ENCODE data around the gene APOBR.
"Not testable (repeated sequence)": the region's sequence is repeated elsewhere in the genome, so short reads cannot be mapped to it uniquely, and the experiment has no call there.

APOBR gene

GRCh38 chr16:28492511-28492910 lies 1.9 kb upstream of the APOBR start:
- peaks cover 52% of the 10 kb centered on the region for H3K4me1 Mint-ChIP-seq (ENCODE audit: low read depth)

GRCh38 chr16:28495098-28495793 lies 803 bp downstream of the APOBR start:
- peaks cover 49% of the 10 kb centered on the region for H3K4me1 Mint-ChIP-seq (ENCODE audit: low read depth)
- DNase-seq (ENCODE audit: low spot score): no peak

More at GRCh38 chr16:28492511-28492910, 1.9 kb upstream of the APOBR start:
- Mint-ChIP-seq H3K9me3 (no peaks in the 10 kb centered on the region), H3K36me3 (ENCODE audit: low read depth) (peaks cover 43% of the 10 kb centered on the region), H3K27ac (peak overlapping the region; percentile 100), H3K27me3 (ENCODE audit: low read depth) (no peaks in the 10 kb centered on the region), H3K4me3 (peak overlapping the region; percentile 98)
- no peak for DNase-seq (ENCODE audit: low spot score)

GRCh38 chr16:28495795-28496749 lies 1.6 kb downstream of the APOBR start:
- H3K9me3 Mint-ChIP-seq: no peaks in the 10 kb centered on the region
- peaks cover 35% of the 10 kb centered on the region for H3K36me3 Mint-ChIP-seq (ENCODE audit: low read depth)
- peaks cover 52% of the 10 kb centered on the region for H3K4me1 Mint-ChIP-seq (ENCODE audit: low read depth)
- DNase-seq (ENCODE audit: low spot score): no peak
- peak overlapping the region; percentile 97 for H3K27ac Mint-ChIP-seq
- no peaks in the 10 kb centered on the region for H3K27me3 Mint-ChIP-seq (ENCODE audit: low read depth)
- H3K4me3 Mint-ChIP-seq: peak overlapping the region; percentile 98

More at GRCh38 chr16:28495098-28495793, 803 bp downstream of the APOBR start:
- peak overlapping the region; percentile 97 for H3K27ac Mint-ChIP-seq
- H3K4me3 Mint-ChIP-seq: peak overlapping the region; percentile 98
- H3K27me3 Mint-ChIP-seq (ENCODE audit: low read depth): no peaks in the 10 kb centered on the region
- H3K36me3 Mint-ChIP-seq (ENCODE audit: low read depth): peaks cover 35% of the 10 kb centered on the region
- H3K9me3 Mint-ChIP-seq: no peaks in the 10 kb centered on the region

DNA sequence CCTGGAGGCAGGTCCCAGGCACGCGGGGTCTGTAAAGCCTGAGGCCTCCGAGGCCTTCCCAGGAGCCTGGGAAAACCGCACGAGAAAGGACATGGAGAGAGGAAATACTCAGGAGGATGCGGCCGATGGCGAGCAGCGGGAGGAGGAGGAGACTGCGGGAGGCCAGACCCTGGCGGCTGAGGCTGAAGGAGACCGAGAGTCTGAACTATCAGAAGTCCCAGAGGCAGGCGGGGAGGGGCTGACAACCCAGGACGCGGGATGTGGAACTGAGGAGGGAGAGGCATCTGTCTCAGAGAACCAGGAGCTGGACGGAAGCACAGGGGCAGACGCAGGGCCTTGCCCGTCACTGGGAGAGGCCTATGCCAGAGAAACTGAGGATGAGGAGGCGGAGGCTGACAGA lies 2.4 kb downstream of the APOBR start:
- peaks cover 28% of the 10 kb centered on the region for H3K36me3 Mint-ChIP-seq (ENCODE audit: low read depth)
- no peak for DNase-seq (ENCODE audit: low spot score)
- H3K4me1 Mint-ChIP-seq (ENCODE audit: low read depth): peaks cover 48% of the 10 kb centered on the region
- no peaks in the 10 kb centered on the region for H3K9me3 Mint-ChIP-seq
- peak overlapping the region; percentile 97 for H3K27ac Mint-ChIP-seq
- no peaks in the 10 kb centered on the region for H3K27me3 Mint-ChIP-seq (ENCODE audit: low read depth)
- peak overlapping the region; percentile 98 for H3K4me3 Mint-ChIP-seq

GRCh38 chr16:28497386-28497785 lies 2.9 kb downstream of the APOBR start:
- Mint-ChIP-seq H3K27ac (peak overlapping the region; percentile 97), H3K4me3 (no peak overlapping the region), H3K27me3 (ENCODE audit: low read depth) (no peaks in the 10 kb centered on the region), H3K9me3 (no peaks in the 10 kb centered on the region), H3K4me1 (ENCODE audit: low read depth) (peaks cover 46% of the 10 kb centered on the region), H3K36me3 (ENCODE audit: low read depth) (peaks cover 27% of the 10 kb centered on the region)
- no peak for DNase-seq (ENCODE audit: low spot score)

GRCh38 chr16:28497861-28498599 lies 3.6 kb downstream of the APOBR start:
- no peak for DNase-seq (ENCODE audit: low spot score)

GRCh38 chr16:28498666-28499381 lies 4.4 kb downstream of the APOBR start:
- peaks cover under 1% of the 10 kb centered on the region for H3K27me3 Mint-ChIP-seq (ENCODE audit: low read depth)
- H3K27ac Mint-ChIP-seq: no peak overlapping the region
- no peak for DNase-seq (ENCODE audit: low spot score)
- peaks cover 36% of the 10 kb centered on the region for H3K4me1 Mint-ChIP-seq (ENCODE audit: low read depth)
- no peaks in the 10 kb centered on the region for H3K9me3 Mint-ChIP-seq
- no peak overlapping the region for H3K4me3 Mint-ChIP-seq
- peaks cover 27% of the 10 kb centered on the region for H3K36me3 Mint-ChIP-seq (ENCODE audit: low read depth)

More at GRCh38 chr16:28497861-28498599, 3.6 kb downstream of the APOBR start:
- no peaks in the 10 kb centered on the region for H3K27me3 Mint-ChIP-seq (ENCODE audit: low read depth)
- no peak overlapping the region for H3K4me3 Mint-ChIP-seq
- H3K9me3 Mint-ChIP-seq: no peaks in the 10 kb centered on the region
- H3K27ac Mint-ChIP-seq: peak overlapping the region; percentile 97
- peaks cover 27% of the 10 kb centered on the region for H3K36me3 Mint-ChIP-seq (ENCODE audit: low read depth)
- H3K4me1 Mint-ChIP-seq (ENCODE audit: low read depth): peaks cover 44% of the 10 kb centered on the region

DNA sequence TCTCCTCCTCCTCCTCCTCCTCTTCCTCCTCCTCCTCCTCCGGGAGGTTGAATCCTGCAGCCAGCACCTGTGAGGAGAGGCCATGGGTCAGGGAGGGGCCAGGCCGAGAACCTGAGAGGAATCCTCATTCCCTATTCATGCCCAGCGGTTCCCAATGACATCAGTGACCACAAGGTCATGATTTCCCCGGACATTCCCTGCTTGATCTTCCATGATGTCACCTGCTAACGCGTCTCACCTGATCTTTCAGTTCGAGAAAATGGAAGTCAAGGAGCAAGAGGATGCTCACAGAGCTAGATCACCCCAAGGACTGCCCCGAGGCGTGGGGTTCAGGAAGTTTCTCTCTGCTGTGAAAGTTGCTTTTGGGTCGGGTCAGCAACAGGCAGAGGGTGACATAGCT lies 5.4 kb downstream of the APOBR start:
- no peak overlapping the region for H3K27ac Mint-ChIP-seq
- H3K36me3 Mint-ChIP-seq (ENCODE audit: low read depth): peaks cover 26% of the 10 kb centered on the region
- DNase-seq (ENCODE audit: low spot score): no peak
- H3K4me1 Mint-ChIP-seq (ENCODE audit: low read depth): peaks cover 26% of the 10 kb centered on the region
- no peaks in the 10 kb centered on the region for H3K9me3 Mint-ChIP-seq
- H3K4me3 Mint-ChIP-seq: no peak overlapping the region
- peaks cover 2% of the 10 kb centered on the region for H3K27me3 Mint-ChIP-seq (ENCODE audit: low read depth)

DNA sequence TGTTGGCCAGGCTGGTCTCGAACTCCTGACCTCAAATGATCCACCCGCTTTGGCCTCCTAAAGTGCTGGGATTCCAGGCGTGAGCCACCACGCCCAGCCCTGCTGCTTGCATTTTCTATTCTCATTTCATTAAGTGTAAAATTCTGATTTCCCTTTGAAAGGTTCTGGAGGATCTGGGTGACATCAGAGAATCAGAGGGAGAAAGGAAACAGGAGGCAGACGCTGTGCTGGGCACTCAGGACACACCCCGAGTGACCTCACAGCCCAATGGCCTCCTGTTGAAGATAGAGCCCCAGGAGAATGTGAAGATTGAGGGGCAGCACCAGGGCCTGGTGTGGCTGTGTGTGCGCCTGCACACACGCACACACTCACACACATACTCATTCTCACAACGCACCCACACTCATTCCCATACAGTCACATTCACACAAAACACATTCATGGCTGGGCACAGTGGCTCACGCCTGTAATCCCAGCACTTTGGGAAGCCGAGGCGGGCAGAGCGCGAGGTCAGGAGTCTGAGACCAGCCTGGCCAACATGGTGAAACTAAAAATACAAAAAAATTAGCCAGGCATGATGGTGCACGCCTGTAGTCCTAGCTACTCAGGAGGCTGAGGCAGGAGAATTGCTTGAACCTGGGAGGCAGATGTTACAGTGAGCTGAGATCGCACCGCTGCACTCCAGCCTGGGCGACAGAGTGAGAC lies 6.2 kb downstream of the APOBR start:
- DNase-seq (ENCODE audit: low spot score); H3K27me3 Mint-ChIP-seq (ENCODE audit: low read depth); H3K4me3 Mint-ChIP-seq; H3K9me3 Mint-ChIP-seq; H3K27ac Mint-ChIP-seq: not testable (repeated sequence)
- peaks cover 24% of the 10 kb centered on the region for H3K36me3 Mint-ChIP-seq (ENCODE audit: low read depth)
- H3K4me1 Mint-ChIP-seq (ENCODE audit: low read depth): peaks cover 18% of the 10 kb centered on the region

- peaks cover 4% of the 10 kb centered on the region for H3K27me3 Mint-ChIP-seq (ENCODE audit: low read depth)
- H3K4me3 Mint-ChIP-seq: no peak overlapping the region
- peaks cover 19% of the 10 kb centered on the region for H3K36me3 Mint-ChIP-seq (ENCODE audit: low read depth)
- H3K27ac Mint-ChIP-seq: no peak overlapping the region
- H3K9me3 Mint-ChIP-seq: no peaks in the 10 kb centered on the region
- no peak for DNase-seq (ENCODE audit: low spot score)
- H3K4me1 Mint-ChIP-seq (ENCODE audit: low read depth): peaks cover 12% of the 10 kb centered on the region
Measured at GRCh38 chr16:28501258-28502232, 7.1 kb downstream of the APOBR start.

GRCh38 chr16:28502290-28502689 lies 7.8 kb downstream of the APOBR start:
- peaks cover 4% of the 10 kb centered on the region for H3K27me3 Mint-ChIP-seq (ENCODE audit: low read depth)
- peaks cover 12% of the 10 kb centered on the region for H3K36me3 Mint-ChIP-seq (ENCODE audit: low read depth)
- H3K4me1 Mint-ChIP-seq (ENCODE audit: low read depth): peaks cover 7% of the 10 kb centered on the region
- no peak for DNase-seq (ENCODE audit: low spot score)
- no peak overlapping the region for H3K4me3 Mint-ChIP-seq
- no peak overlapping the region for H3K27ac Mint-ChIP-seq
- H3K9me3 Mint-ChIP-seq: no peaks in the 10 kb centered on the region
